Measurements from ENCODE around the gene WDR93. TPM values are rescaled to one million over a fixed set of nuclear protein-coding genes. Genes with fewer than 3 reads are reported as not detected.

Gene WDR93
- total RNA-seq, 1 experiment from 2014 or later: not detected

GRCh38 chr15:89673165-89673512, 17.5 kb upstream of the WDR93 start:
- Histone ChIP-seq H3K4me2 (ENCODE audit: insufficient read depth, insufficient read length, low read length) (no peak overlapping the region), H3K79me1 (ENCODE audit: insufficient read depth, low read depth, low read length, poor library complexity, severe bottlenecking) (no peaks in the 10 kb centered on the region), H3K79me2 (ENCODE audit: insufficient read depth, low read length) (no peaks in the 10 kb centered on the region), H2AK5ac (ENCODE audit: insufficient read length, low read length) (no peak overlapping the region), H2BK20ac (ENCODE audit: low read depth, low read length, poor library complexity, severe bottlenecking) (no peak overlapping the region), H3K14ac (ENCODE audit: insufficient read depth, low read length) (no peak overlapping the region), H2BK12ac (ENCODE audit: insufficient read length, low read depth, low read length) (no peak overlapping the region), H3K23me2 (ENCODE audit: insufficient read length, low read depth, low read length, poor library complexity, severe bottlenecking) (no peaks in the 10 kb centered on the region), H3K27ac (ENCODE audit: insufficient read length, low read depth, low read length) (no peak overlapping the region), H3K9ac (ENCODE audit: extremely low read depth, insufficient read length, low read length) (no peak overlapping the region), H3K9me3 (ENCODE audit: control insufficient read depth, low read depth, low read length) (no peaks in the 10 kb centered on the region), H2BK5ac (ENCODE audit: insufficient read length, low read length) (no peak overlapping the region), H2AFZ (ENCODE audit: low read length) (no peak overlapping the region), H3T11ph (ENCODE audit: low read length) (no peak overlapping the region), H4K8ac (replicated peaks; ENCODE audit: insufficient read length, low read depth, low read length) (no peak overlapping the region), H2BK120ac (ENCODE audit: low read depth, low read length, poor library complexity, severe bottlenecking) (no peak overlapping the region), H4K20me1 (ENCODE audit: control insufficient read depth, insufficient read depth, insufficient read length) (no peaks in the 10 kb centered on the region), H3K56ac (ENCODE audit: insufficient read length, low read depth, low read length) (no peak overlapping the region), H3K27me3 (ENCODE audit: insufficient read depth, low read length) (no peaks in the 10 kb centered on the region), H2BK15ac (ENCODE audit: low read depth, low read length) (no peak overlapping the region), H4K91ac (ENCODE audit: insufficient read length, low read depth, low read length) (no peak overlapping the region), H3K4me1 (ENCODE audit: insufficient read depth, low read length) (no peaks in the 10 kb centered on the region), H3K18ac (ENCODE audit: insufficient read length, low read depth, low read length) (no peak overlapping the region), H4K5ac (ENCODE audit: insufficient read length, low read depth, low read length) (no peak overlapping the region), H3K4ac (ENCODE audit: low read depth, low read length) (no peak overlapping the region), H3K23ac (ENCODE audit: insufficient read length, low read depth, low read length) (no peak overlapping the region)
- H3K4me3 Mint-ChIP-seq: no peak overlapping the region
- H3K9me3 Mint-ChIP-seq: no peaks in the 10 kb centered on the region
- no peak overlapping the region for H3K27ac Mint-ChIP-seq
- peaks cover 4 to 8% of the 10 kb centered on the region in 2 experiments; a peak in 2 of 4 replicates for H3K4me1 Mint-ChIP-seq
- peak; percentile 91 for DNase-seq
- peaks cover 19% of the 10 kb centered on the region for H3K27me3 Mint-ChIP-seq (ENCODE audit: low read depth)
- WGBS (ENCODE audit: extremely low coverage, insufficient read length, low lambda C conversion rate): no CpG with 5 or more reads among the region's 12 CpGs
- no peaks in the 10 kb centered on the region; a peak in 1 of 7 replicates for H3K36me3 Mint-ChIP-seq (ENCODE audit: insufficient read depth in 1 of 3, low read depth in 3 of 3)
- TF ChIP-seq CTCF (conservative IDR thresholded peaks at IDR 0.05): peak; percentile 88
